Mesothelial cell of epicardium (in vitro differentiated cells): Measurements from ENCODE around the gene PASK. TPM values are rescaled to one million over a fixed set of nuclear protein-coding genes. Genes with fewer than 3 reads are reported as not detected.

ENCODE experiments used
- DNase-seq, 2 experiments: peaks; one replicate each; pipeline ENCODE4 v3.0.0; 2021; ENCODE audit warnings: low spot score in 2 of 2; ENCODE audit not compliant: unreplicated experiment in 2 of 2
- H3K27ac Mint-ChIP-seq: 2 replicates; pipeline ENCODE4 v1.8.0; 2021; ENCODE audit warnings: mixed read lengths
- H3K27me3 Mint-ChIP-seq: 2 replicates; pipeline ENCODE4 v1.8.0; 2021; ENCODE audit warnings: low read depth, mixed read lengths
- H3K36me3 Mint-ChIP-seq: 2 replicates; pipeline ENCODE4 v1.8.0; 2021; ENCODE audit warnings: mixed read lengths
- H3K4me1 Mint-ChIP-seq: 2 replicates; pipeline ENCODE4 v1.8.0; 2021; ENCODE audit warnings: mixed read lengths
- H3K4me3 Mint-ChIP-seq: 2 replicates; pipeline ENCODE4 v1.8.0; 2021; ENCODE audit warnings: mild to moderate bottlenecking, moderate library complexity, mixed read lengths
- H3K9me3 Mint-ChIP-seq: 2 replicates; pipeline ENCODE4 v1.8.0; 2021; ENCODE audit warnings: mixed read lengths
- total RNA-seq: library from RNA; stranded (reverse); gene quantifications from 3 replicates; pipeline ENCODE4 v1.2.1, GENCODE V29; 2021
- TF ChIP-seq, protein P1 (sequence below): fragments of 200-600 bp; sonication (generic); IDR thresholded peaks from one replicate; pipeline ENCODE4 v1.5.0; 2021; ENCODE audit warnings: antibody characterized with exemption; ENCODE audit not compliant: unreplicated experiment

PASK gene
- total RNA-seq, 1 donor from 2014 or later: 26.1 TPM

DNA sequence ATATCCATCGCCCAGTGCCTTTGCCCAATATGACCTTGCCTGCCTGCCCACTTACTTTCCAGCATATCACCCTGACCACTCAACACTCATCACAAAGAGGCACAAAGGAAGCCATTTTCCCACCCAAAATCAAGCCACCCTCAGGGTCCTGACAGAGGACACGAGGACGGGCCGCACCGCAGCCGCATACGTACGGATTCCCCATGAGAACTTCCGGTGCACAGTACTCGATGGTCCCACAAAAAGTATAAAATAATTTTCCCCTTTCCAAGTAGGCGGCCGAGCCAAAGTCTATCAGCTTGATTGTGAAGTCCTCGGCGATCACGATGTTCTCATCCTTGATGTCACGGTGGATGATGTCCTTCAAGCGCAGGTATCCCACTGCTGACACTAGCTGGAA is 37.2 kb downstream of the PASK start:
- H3K4me1 Mint-ChIP-seq: no peaks in the 10 kb centered on the region
- TF ChIP-seq, protein P1, sequence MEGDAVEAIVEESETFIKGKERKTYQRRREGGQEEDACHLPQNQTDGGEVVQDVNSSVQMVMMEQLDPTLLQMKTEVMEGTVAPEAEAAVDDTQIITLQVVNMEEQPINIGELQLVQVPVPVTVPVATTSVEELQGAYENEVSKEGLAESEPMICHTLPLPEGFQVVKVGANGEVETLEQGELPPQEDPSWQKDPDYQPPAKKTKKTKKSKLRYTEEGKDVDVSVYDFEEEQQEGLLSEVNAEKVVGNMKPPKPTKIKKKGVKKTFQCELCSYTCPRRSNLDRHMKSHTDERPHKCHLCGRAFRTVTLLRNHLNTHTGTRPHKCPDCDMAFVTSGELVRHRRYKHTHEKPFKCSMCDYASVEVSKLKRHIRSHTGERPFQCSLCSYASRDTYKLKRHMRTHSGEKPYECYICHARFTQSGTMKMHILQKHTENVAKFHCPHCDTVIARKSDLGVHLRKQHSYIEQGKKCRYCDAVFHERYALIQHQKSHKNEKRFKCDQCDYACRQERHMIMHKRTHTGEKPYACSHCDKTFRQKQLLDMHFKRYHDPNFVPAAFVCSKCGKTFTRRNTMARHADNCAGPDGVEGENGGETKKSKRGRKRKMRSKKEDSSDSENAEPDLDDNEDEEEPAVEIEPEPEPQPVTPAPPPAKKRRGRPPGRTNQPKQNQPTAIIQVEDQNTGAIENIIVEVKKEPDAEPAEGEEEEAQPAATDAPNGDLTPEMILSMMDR: no peak
- H3K27ac Mint-ChIP-seq: no peak overlapping the region

DNA sequence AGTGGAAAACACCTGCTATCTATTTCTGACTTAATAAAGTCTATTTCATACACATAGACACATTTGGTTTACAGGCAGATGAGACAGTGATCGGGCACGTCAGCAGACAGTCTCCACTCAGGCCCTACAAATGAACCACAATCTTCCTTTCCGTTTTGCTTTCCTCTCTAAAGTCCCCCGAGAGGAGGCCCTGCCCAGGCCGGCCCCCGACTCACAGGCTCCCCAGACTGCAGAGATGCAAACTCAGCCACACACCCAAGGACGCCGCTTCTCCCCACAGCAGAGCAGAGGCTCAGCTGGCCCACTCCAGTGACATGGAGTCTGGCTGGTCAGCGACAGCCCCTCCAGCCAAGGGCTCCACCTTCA is 37.8 kb downstream of the PASK start:
- no peak overlapping the region for H3K27ac Mint-ChIP-seq
- H3K4me1 Mint-ChIP-seq: no peaks in the 10 kb centered on the region
- H3K27me3 Mint-ChIP-seq: no peaks in the 10 kb centered on the region
- no peak for DNase-seq
- no peaks in the 10 kb centered on the region for H3K9me3 Mint-ChIP-seq
- H3K4me3 Mint-ChIP-seq: no peak overlapping the region
- H3K36me3 Mint-ChIP-seq: no peaks in the 10 kb centered on the region
- TF ChIP-seq, protein P1: no peak

More for the DNA sequence above, 37.2 kb downstream of the PASK start:
- Mint-ChIP-seq H3K4me3 (no peak overlapping the region), H3K36me3 (no peaks in the 10 kb centered on the region), H3K9me3 (no peaks in the 10 kb centered on the region), H3K27me3 (no peaks in the 10 kb centered on the region)
- DNase-seq: no peak

DNA sequence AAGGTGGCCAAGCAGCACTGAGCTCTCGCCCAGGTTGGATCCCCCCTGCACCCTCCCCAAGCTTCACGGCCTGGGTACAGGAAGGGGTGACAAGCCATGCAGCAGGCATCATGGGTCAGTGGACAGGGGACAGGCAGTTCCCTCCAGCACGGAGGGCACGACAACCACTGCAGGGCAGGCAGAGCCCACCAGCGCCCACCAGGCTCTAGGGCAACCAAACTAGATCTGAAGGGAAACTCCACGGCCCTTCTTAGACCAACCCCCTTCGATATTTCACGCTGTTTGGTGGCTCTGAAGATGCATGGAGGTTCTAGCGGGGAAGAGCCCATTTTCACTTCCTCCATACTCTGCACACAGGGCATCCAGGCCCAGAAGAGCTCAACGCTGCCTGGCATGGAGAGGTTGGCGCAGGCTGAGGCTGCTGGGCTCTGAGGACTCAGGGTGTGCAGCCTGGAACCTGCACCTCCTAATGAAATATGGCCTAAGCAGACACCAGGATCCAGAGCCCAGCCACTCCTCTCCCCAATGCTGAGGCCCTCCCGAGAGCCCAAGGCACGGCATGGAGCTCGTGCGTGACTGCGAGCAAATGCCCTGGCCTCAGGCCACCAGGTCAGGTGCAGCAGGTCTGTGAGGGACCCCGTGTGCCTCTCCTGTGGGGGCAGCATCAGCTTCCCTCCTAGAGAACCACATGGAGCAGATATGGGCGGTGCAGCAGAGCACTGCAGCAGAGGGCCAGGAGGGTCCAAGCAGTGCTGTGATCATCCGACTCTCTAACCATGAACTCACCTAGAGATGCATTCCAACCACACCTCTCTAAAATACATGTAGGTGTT is 38.4 kb downstream of the PASK start:
- H3K36me3 Mint-ChIP-seq: no peaks in the 10 kb centered on the region
- no peak overlapping the region for H3K4me3 Mint-ChIP-seq
- no peak for DNase-seq
- no peaks in the 10 kb centered on the region for H3K27me3 Mint-ChIP-seq
- no peaks in the 10 kb centered on the region for H3K9me3 Mint-ChIP-seq
- no peak overlapping the region for H3K27ac Mint-ChIP-seq
- TF ChIP-seq, protein P1: no peak
- no peaks in the 10 kb centered on the region for H3K4me1 Mint-ChIP-seq

DNA sequence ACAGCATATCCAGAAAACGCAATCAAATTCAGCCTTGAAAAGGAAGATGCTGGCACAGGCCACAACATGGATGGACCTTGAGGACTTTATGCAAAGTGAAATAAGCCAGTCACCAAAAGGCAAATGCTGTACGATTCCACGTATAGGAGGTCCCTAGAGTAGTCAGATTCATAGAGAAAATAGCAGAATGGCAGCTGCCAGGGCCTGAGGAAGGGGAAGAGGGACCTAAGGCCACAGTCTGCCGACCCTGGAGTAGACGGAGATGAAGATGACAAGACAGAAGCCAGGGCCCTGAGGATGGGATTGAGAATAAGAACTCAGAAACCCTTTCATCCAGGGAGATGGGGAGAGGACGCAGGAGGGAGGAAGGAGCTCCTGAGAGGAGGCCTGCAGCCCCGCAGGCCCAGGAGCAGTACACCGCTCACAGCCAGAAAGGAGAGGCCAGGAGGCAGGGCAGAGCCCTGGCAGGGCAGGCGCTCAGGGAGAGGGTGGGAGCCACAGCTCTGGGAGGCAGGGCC is 39.1 kb downstream of the PASK start:
- Mint-ChIP-seq H3K27ac (no peak overlapping the region), H3K27me3 (no peaks in the 10 kb centered on the region), H3K4me3 (no peak overlapping the region), H3K4me1 (no peaks in the 10 kb centered on the region), H3K9me3 (no peaks in the 10 kb centered on the region), H3K36me3 (no peaks in the 10 kb centered on the region)
- DNase-seq: no peak
- TF ChIP-seq, protein P1: no peak

DNA sequence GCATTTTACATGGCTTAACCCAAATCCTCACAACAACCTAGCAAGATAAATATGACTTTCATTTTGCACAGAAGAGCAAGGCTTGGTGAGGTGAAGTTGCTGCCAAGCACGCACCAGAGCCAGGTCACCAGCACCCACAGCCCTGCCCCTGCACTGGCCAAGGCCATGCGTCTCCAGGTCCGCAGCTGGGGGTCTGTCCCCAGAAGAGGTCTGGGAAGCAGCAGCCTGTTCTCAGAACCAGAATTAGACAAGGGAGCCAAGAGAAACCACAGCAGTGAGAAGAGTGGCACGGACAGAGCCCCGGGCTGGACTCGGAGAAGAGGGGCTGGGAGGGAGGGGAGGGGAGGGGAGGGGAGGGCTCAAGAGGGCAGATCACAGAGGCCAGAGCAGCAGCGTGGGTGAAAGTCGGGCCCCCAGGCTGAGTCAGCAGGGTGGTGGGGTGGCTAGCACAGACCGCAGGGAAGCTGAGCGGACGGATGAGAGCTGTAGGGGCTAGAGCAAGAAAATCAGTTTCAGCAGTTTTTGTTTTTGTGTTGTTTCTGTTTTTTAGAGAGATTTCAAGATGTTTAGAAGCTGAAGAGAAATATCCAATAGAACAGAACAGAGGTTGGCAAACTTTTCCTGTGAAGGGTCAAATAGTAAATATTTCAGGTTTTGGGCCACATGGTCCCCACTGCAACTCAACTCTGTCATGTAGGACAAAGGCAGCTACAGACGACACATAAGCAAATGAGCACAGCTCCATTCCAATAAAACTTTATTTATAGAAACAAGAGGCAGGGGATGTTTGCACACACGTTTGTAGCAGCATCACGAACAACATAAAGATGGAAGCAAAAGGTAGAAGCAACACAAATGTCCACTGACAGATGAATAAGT is 39.8 kb downstream of the PASK start:
- H3K27me3 Mint-ChIP-seq: no peaks in the 10 kb centered on the region
- no peak for DNase-seq
- TF ChIP-seq, protein P1: no peak
- H3K36me3 Mint-ChIP-seq: no peaks in the 10 kb centered on the region
- H3K9me3 Mint-ChIP-seq: no peaks in the 10 kb centered on the region
- no peaks in the 10 kb centered on the region for H3K4me1 Mint-ChIP-seq
- H3K4me3 Mint-ChIP-seq: no peak overlapping the region
- no peak overlapping the region for H3K27ac Mint-ChIP-seq
